Measurements from ENCODE around the gene DYNLT4. TPM values are rescaled to one million over a fixed set of nuclear protein-coding genes. Genes with fewer than 3 reads are reported as not detected.

DYNLT4 gene
- total and polyA plus RNA-seq, 2 donors (not counting 3 experiments of a cell fraction or from before 2014, with no cell fraction given): 0.46 to 0.62 TPM

GRCh38 chr1:44784094-44785028 is 22.8 kb downstream of the DYNLT4 start:
- TF ChIP-seq POLR2AphosphoS5 (IDR thresholded peaks at IDR 0.05; ENCODE audit: insufficient read depth, low read depth, low read length) (no peak), POLR2A (IDR thresholded peaks at IDR 0.05; ENCODE audit: low read depth, low read length) (no peak), FOS (IDR thresholded peaks at IDR 0.05; ENCODE audit: borderline replicate concordance, insufficient read depth, low read length) (no peak), JUN (IDR thresholded peaks at IDR 0.05; ENCODE audit: borderline replicate concordance, insufficient read depth, insufficient read length, low read depth) (no peak), MYC (IDR thresholded peaks at IDR 0.05; ENCODE audit: low read depth, low read length) (no peak), MAX (IDR thresholded peaks at IDR 0.05; ENCODE audit: insufficient read depth, insufficient read length) (no peak), GATA2 (IDR thresholded peaks at IDR 0.05; ENCODE audit: insufficient read depth, insufficient read length, low read depth, low read length) (no peak), EZH2 (IDR thresholded peaks at IDR 0.05; ENCODE audit: borderline replicate concordance, low read depth, low read length, severe bottlenecking) (no peak)
- TF ChIP-seq, protein P1, sequence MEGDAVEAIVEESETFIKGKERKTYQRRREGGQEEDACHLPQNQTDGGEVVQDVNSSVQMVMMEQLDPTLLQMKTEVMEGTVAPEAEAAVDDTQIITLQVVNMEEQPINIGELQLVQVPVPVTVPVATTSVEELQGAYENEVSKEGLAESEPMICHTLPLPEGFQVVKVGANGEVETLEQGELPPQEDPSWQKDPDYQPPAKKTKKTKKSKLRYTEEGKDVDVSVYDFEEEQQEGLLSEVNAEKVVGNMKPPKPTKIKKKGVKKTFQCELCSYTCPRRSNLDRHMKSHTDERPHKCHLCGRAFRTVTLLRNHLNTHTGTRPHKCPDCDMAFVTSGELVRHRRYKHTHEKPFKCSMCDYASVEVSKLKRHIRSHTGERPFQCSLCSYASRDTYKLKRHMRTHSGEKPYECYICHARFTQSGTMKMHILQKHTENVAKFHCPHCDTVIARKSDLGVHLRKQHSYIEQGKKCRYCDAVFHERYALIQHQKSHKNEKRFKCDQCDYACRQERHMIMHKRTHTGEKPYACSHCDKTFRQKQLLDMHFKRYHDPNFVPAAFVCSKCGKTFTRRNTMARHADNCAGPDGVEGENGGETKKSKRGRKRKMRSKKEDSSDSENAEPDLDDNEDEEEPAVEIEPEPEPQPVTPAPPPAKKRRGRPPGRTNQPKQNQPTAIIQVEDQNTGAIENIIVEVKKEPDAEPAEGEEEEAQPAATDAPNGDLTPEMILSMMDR (IDR thresholded peaks at IDR 0.05; ENCODE audit: extremely low read depth in 1 of 2, insufficient read depth in 1 of 2, low read depth in 1 of 2, low read length in 2 of 2): no peak
- CTCF ChIA-PET: interaction anchor here (0.6 to 1.9 kb wide), 6 partner anchors 9 to 1095 kb away, joined by 3 to 4 read pairs (median 4); partner anchors contain the start of genes HECTD3, PLK3 and RNU5D-1
- FAIRE-seq (no peak), DNase-seq (ENCODE audit: low read depth, low spot score) (no peak)
- Histone ChIP-seq H3K4me2 (ENCODE audit: insufficient read depth, low read length) (no peak overlapping the region), H3K79me2 (ENCODE audit: control insufficient read depth, insufficient read depth, low read length) (no peaks in the 10 kb centered on the region), H3K9ac (replicated peaks; ENCODE audit: extremely low read depth, insufficient read depth, low read length) (no peak overlapping the region), H3K9me1 (replicated peaks; ENCODE audit: control insufficient read depth, extremely low read depth, insufficient read depth, low read length) (no peaks in the 10 kb centered on the region), H3K4me3 (replicated peaks in 1 of 3; ENCODE audit: insufficient read depth in 1 of 3, low read depth in 1 of 3, low read length in 3 of 3) (peak overlapping the region in 1 of 3 experiments; percentile 30), H3K27me3 (ENCODE audit: control insufficient read depth in 2 of 2, insufficient read depth in 2 of 2, low read length in 2 of 2) (no peaks in the 10 kb centered on the region), H3K27ac (ENCODE audit: insufficient read depth, low read depth, low read length) (no peak overlapping the region), H3K4me1 (ENCODE audit: control insufficient read depth, extremely low read depth, insufficient read depth, low read length) (peaks cover 10% of the 10 kb centered on the region), H4K20me1 (replicated peaks; ENCODE audit: control insufficient read depth, extremely low read depth, insufficient read depth, low read length) (no peaks in the 10 kb centered on the region), H3K36me3 (ENCODE audit: control insufficient read depth in 2 of 2, extremely low read depth in 1 of 2, insufficient read depth in 2 of 2, low read length in 2 of 2) (no peaks in the 10 kb centered on the region), H3K9me3 (replicated peaks; ENCODE audit: control insufficient read depth, insufficient read depth, low read length) (no peaks in the 10 kb centered on the region), H2AFZ (ENCODE audit: low read depth, low read length) (peak overlapping the region; percentile 5)
- no TSS peak for BruUV-seq (replicated peaks)
- POLR2A ChIA-PET: interaction anchor here (0.7 to 1.2 kb wide), 3 partner anchors 8 to 35 kb away, joined by 3 to 4 read pairs (median 4); partner anchors contain the start of gene RPS8
- dilution Hi-C loops (cut with MboI; ENCODE audit: extremely low pct_ligation_motif_present, low sequenced_read_pairs) (no loop called here), intact Hi-C loops (cut with micrococcal nuclease) (no loop called here)
